Measurements from ENCODE around the gene MS4A3. TPM values are rescaled to one million over a fixed set of nuclear protein-coding genes. Genes with fewer than 3 reads are reported as not detected.

Gene MS4A3
- total and polyA plus RNA-seq, 3 experiments from 2014 or later: 0.60 TPM; not detected in 2

GRCh38 chr11:60078745-60079144 is 22.3 kb downstream of the MS4A3 start:
- ChIA-PET CTCF (no interaction called here), POLR2A (no interaction called here)
- H3K9me3 ChIP-seq (ENCODE audit: low read length): peaks cover 5% of the 10 kb centered on the region
- H3K9me3 Mint-ChIP-seq: peaks cover 0 to 10% (median 4%) of the 10 kb centered on the region in 5 donors
- H3K27me3 ChIP-seq (ENCODE audit: insufficient read depth, low read length, poor library complexity, severe bottlenecking): no peaks in the 10 kb centered on the region
- DNase-seq: no peak
- H3K36me3 ChIP-seq (ENCODE audit: insufficient read depth, low read length): no peaks in the 10 kb centered on the region
- no peak overlapping the region for H3K27ac ChIP-seq (ENCODE audit: low read depth, low read length)
- no peaks in the 10 kb centered on the region for H3K36me3 Mint-ChIP-seq
- H3K4me1 ChIP-seq (ENCODE audit: insufficient read depth, low read length): no peaks in the 10 kb centered on the region
- H3K4me3 Mint-ChIP-seq: no peak overlapping the region
- no peak overlapping the region for H3K4me3 ChIP-seq (ENCODE audit: low read length)
- H3K27me3 Mint-ChIP-seq: peaks cover 0 to 2% of the 10 kb centered on the region in 2 donors
- H3K4me1 Mint-ChIP-seq: no peaks in the 10 kb centered on the region
- no peak overlapping the region for H3K27ac Mint-ChIP-seq

GRCh38 chr11:60080535-60080934 is 24.1 kb downstream of the MS4A3 start:
- H3K9me3 Mint-ChIP-seq: peaks cover 0 to 10% (median 2%) of the 10 kb centered on the region in 5 donors
- no peak overlapping the region for H3K27ac Mint-ChIP-seq
- H3K36me3 ChIP-seq (ENCODE audit: insufficient read depth, low read length): no peaks in the 10 kb centered on the region
- no peaks in the 10 kb centered on the region for H3K36me3 Mint-ChIP-seq
- no peaks in the 10 kb centered on the region for H3K27me3 ChIP-seq (ENCODE audit: insufficient read depth, low read length, poor library complexity, severe bottlenecking)
- no peaks in the 10 kb centered on the region for H3K4me1 Mint-ChIP-seq
- no peak overlapping the region for H3K4me3 ChIP-seq (ENCODE audit: low read length)
- H3K4me3 Mint-ChIP-seq: no peak overlapping the region
- H3K4me1 ChIP-seq (ENCODE audit: insufficient read depth, low read length): no peaks in the 10 kb centered on the region
- POLR2A ChIA-PET: no interaction called here
- CTCF ChIA-PET: no interaction called here
- peaks cover 5% of the 10 kb centered on the region for H3K9me3 ChIP-seq (ENCODE audit: low read length)
- peaks cover 3 to 11% of the 10 kb centered on the region in 2 donors for H3K27me3 Mint-ChIP-seq
- no peak for DNase-seq
- no peak overlapping the region for H3K27ac ChIP-seq (ENCODE audit: low read depth, low read length)

- CTCF ChIA-PET: no interaction called here
- Mint-ChIP-seq H3K36me3 (no peaks in the 10 kb centered on the region), H3K4me1 (no peaks in the 10 kb centered on the region), H3K4me3 (no peak overlapping the region), H3K27ac (no peak overlapping the region), H3K9me3 (no peaks in the 10 kb centered on the region), H3K27me3 (peaks cover 9 to 37% of the 10 kb centered on the region in 2 donors)
- H3K36me3 ChIP-seq (ENCODE audit: insufficient read depth, low read length): no peaks in the 10 kb centered on the region
- DNase-seq: no peak
- H3K4me1 ChIP-seq (ENCODE audit: insufficient read depth, low read length): no peaks in the 10 kb centered on the region
- H3K27me3 ChIP-seq (ENCODE audit: insufficient read depth, low read length, poor library complexity, severe bottlenecking): no peaks in the 10 kb centered on the region
- POLR2A ChIA-PET: no interaction called here
- no peak overlapping the region for H3K27ac ChIP-seq (ENCODE audit: low read depth, low read length)
- H3K9me3 ChIP-seq (ENCODE audit: low read length): no peaks in the 10 kb centered on the region
- H3K4me3 ChIP-seq (ENCODE audit: low read length): no peak overlapping the region
Measured at GRCh38 chr11:60084631-60085273, 28.3 kb downstream of the MS4A3 start.

GRCh38 chr11:60085909-60086308 is 29.4 kb downstream of the MS4A3 start:
- H3K36me3 Mint-ChIP-seq: no peaks in the 10 kb centered on the region
- H3K9me3 Mint-ChIP-seq: no peaks in the 10 kb centered on the region
- H3K27ac Mint-ChIP-seq: no peak overlapping the region
- ChIA-PET CTCF (no interaction called here), POLR2A (no interaction called here)
- H3K9me3 ChIP-seq (ENCODE audit: low read length): no peaks in the 10 kb centered on the region
- H3K27me3 ChIP-seq (ENCODE audit: insufficient read depth, low read length, poor library complexity, severe bottlenecking): no peaks in the 10 kb centered on the region
- H3K27me3 Mint-ChIP-seq: peaks cover 9 to 37% of the 10 kb centered on the region in 2 donors
- DNase-seq: no peak
- H3K36me3 ChIP-seq (ENCODE audit: insufficient read depth, low read length): no peaks in the 10 kb centered on the region
- no peaks in the 10 kb centered on the region for H3K4me1 Mint-ChIP-seq
- no peaks in the 10 kb centered on the region for H3K4me1 ChIP-seq (ENCODE audit: insufficient read depth, low read length)
- H3K4me3 Mint-ChIP-seq: no peak overlapping the region
- no peak overlapping the region for H3K27ac ChIP-seq (ENCODE audit: low read depth, low read length)
- H3K4me3 ChIP-seq (ENCODE audit: low read length): no peak overlapping the region

GRCh38 chr11:60087239-60087638 is 30.8 kb downstream of the MS4A3 start:
- CTCF ChIA-PET: no interaction called here

GRCh38 chr11:60088364-60088763 is 31.9 kb downstream of the MS4A3 start, which contains the start of gene MS4A2:
TSS of gene MS4A2 (plus strand) at chr11:60088664. CDS start at chr11:60088766, 102 bp downstream.
- POLR2A ChIA-PET: no interaction called here
- Histone ChIP-seq H3K27me3 (ENCODE audit: insufficient read depth, low read length, poor library complexity, severe bottlenecking) (no peaks in the 10 kb centered on the region), H3K9me3 (ENCODE audit: low read length) (no peaks in the 10 kb centered on the region), H3K36me3 (ENCODE audit: insufficient read depth, low read length) (no peaks in the 10 kb centered on the region), H3K27ac (ENCODE audit: low read depth, low read length) (no peak within 1 kb of the TSS), H3K4me1 (ENCODE audit: insufficient read depth, low read length) (no peaks in the 10 kb centered on the region), H3K4me3 (ENCODE audit: low read length) (no peak within 1 kb of the TSS)
- CTCF ChIA-PET: no interaction called here
- peaks cover 9 to 37% of the 10 kb centered on the region in 2 donors for H3K27me3 Mint-ChIP-seq
- H3K36me3 Mint-ChIP-seq: no peaks in the 10 kb centered on the region
- DNase-seq: no peak
- no peaks in the 10 kb centered on the region for H3K9me3 Mint-ChIP-seq
- no peak within 1 kb of the TSS for H3K27ac Mint-ChIP-seq
- H3K4me3 Mint-ChIP-seq: no peak within 1 kb of the TSS
- no peaks in the 10 kb centered on the region for H3K4me1 Mint-ChIP-seq

More at GRCh38 chr11:60087239-60087638, 30.8 kb downstream of the MS4A3 start:
- no peak overlapping the region for H3K27ac ChIP-seq (ENCODE audit: low read depth, low read length)
- DNase-seq: no peak
- Mint-ChIP-seq H3K4me1 (no peaks in the 10 kb centered on the region), H3K9me3 (no peaks in the 10 kb centered on the region), H3K4me3 (no peak overlapping the region), H3K27me3 (peaks cover 9 to 37% of the 10 kb centered on the region in 2 donors), H3K27ac (no peak overlapping the region), H3K36me3 (no peaks in the 10 kb centered on the region)
- no peak overlapping the region for H3K4me3 ChIP-seq (ENCODE audit: low read length)
- POLR2A ChIA-PET: no interaction called here
- no peaks in the 10 kb centered on the region for H3K36me3 ChIP-seq (ENCODE audit: insufficient read depth, low read length)
- no peaks in the 10 kb centered on the region for H3K27me3 ChIP-seq (ENCODE audit: insufficient read depth, low read length, poor library complexity, severe bottlenecking)
- no peaks in the 10 kb centered on the region for H3K4me1 ChIP-seq (ENCODE audit: insufficient read depth, low read length)
- H3K9me3 ChIP-seq (ENCODE audit: low read length): no peaks in the 10 kb centered on the region

- H3K27ac ChIP-seq (ENCODE audit: low read depth, low read length): no peak overlapping the region
- H3K27me3 ChIP-seq (ENCODE audit: insufficient read depth, low read length, poor library complexity, severe bottlenecking): no peaks in the 10 kb centered on the region
- H3K4me3 ChIP-seq (ENCODE audit: low read length): no peak overlapping the region
- ChIA-PET CTCF (no interaction called here), POLR2A (no interaction called here)
- Mint-ChIP-seq H3K27ac (no peak overlapping the region), H3K4me1 (no peaks in the 10 kb centered on the region), H3K27me3 (peaks cover 0 to 13% of the 10 kb centered on the region in 2 donors), H3K36me3 (no peaks in the 10 kb centered on the region), H3K4me3 (no peak overlapping the region), H3K9me3 (no peaks in the 10 kb centered on the region)
- no peaks in the 10 kb centered on the region for H3K4me1 ChIP-seq (ENCODE audit: insufficient read depth, low read length)
- no peaks in the 10 kb centered on the region for H3K9me3 ChIP-seq (ENCODE audit: low read length)
- no peak for DNase-seq
- H3K36me3 ChIP-seq (ENCODE audit: insufficient read depth, low read length): no peaks in the 10 kb centered on the region
Measured at GRCh38 chr11:60095477-60096120, 39.1 kb downstream of the MS4A3 start.

- H3K36me3 Mint-ChIP-seq: no peaks in the 10 kb centered on the region
- no peak overlapping the region for H3K27ac Mint-ChIP-seq
- Histone ChIP-seq H3K36me3 (ENCODE audit: insufficient read depth, low read length) (no peaks in the 10 kb centered on the region), H3K4me3 (ENCODE audit: low read length) (no peak overlapping the region), H3K27me3 (ENCODE audit: insufficient read depth, low read length, poor library complexity, severe bottlenecking) (no peaks in the 10 kb centered on the region), H3K27ac (ENCODE audit: low read depth, low read length) (no peak overlapping the region), H3K9me3 (ENCODE audit: low read length) (no peaks in the 10 kb centered on the region), H3K4me1 (ENCODE audit: insufficient read depth, low read length) (no peaks in the 10 kb centered on the region)
- H3K4me1 Mint-ChIP-seq: no peaks in the 10 kb centered on the region
- ChIA-PET CTCF (no interaction called here), POLR2A (no interaction called here)
- H3K9me3 Mint-ChIP-seq: no peaks in the 10 kb centered on the region
- H3K27me3 Mint-ChIP-seq: peaks cover 0 to 13% of the 10 kb centered on the region in 2 donors
- no peak overlapping the region for H3K4me3 Mint-ChIP-seq
- DNase-seq: no peak
Measured at GRCh38 chr11:60097189-60097588, 40.7 kb downstream of the MS4A3 start.
